C4-2B (cell line): ENCODE results near the gene BRI3.

ENCODE experiments used
- H3K27ac ChIP-seq: fragments of 450-650 bp; 2 replicates; pipeline ENCODE4 v1.5.1; 2017
- ZFX ChIP-seq: fragments of 450-650 bp; IDR thresholded peaks from 2 replicates; pipeline ENCODE4 v1.6.1; 2017
- TF ChIP-seq, protein P1 (sequence below): fragments of 450-650 bp; conservative IDR thresholded peaks from 2 replicates; pipeline ENCODE4 v1.5.1; 2017; ENCODE audit warnings: mild to moderate bottlenecking

BRI3 gene

DNA sequence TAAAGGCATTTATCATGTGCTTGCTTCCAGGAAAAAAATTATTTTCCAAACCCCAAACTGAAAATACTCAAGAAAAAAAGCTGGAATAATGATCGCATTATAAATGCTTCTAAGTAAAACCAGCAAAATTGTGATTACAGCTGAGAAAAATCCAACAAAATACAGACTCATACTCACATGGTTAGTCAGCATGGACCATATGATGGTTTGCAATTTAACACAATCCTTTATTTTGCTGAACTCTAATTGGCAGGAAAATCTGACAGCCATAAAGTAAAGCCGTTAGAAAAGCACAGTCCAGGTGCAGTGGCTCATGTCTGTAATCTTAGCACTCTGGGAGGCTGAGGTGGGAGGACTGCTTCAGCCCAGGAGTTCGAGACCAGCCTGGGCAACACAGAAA lies 59.6 kb downstream of the BRI3 start:
- TF ChIP-seq, protein P1, sequence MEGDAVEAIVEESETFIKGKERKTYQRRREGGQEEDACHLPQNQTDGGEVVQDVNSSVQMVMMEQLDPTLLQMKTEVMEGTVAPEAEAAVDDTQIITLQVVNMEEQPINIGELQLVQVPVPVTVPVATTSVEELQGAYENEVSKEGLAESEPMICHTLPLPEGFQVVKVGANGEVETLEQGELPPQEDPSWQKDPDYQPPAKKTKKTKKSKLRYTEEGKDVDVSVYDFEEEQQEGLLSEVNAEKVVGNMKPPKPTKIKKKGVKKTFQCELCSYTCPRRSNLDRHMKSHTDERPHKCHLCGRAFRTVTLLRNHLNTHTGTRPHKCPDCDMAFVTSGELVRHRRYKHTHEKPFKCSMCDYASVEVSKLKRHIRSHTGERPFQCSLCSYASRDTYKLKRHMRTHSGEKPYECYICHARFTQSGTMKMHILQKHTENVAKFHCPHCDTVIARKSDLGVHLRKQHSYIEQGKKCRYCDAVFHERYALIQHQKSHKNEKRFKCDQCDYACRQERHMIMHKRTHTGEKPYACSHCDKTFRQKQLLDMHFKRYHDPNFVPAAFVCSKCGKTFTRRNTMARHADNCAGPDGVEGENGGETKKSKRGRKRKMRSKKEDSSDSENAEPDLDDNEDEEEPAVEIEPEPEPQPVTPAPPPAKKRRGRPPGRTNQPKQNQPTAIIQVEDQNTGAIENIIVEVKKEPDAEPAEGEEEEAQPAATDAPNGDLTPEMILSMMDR, result no peak
- no peak for TF ChIP-seq ZFX
- H3K27ac ChIP-seq, result no peak overlapping the region
